A549 (cell line): ENCODE measurements around the gene TMEM185B. TPM values are rescaled to one million over a fixed set of nuclear protein-coding genes. Genes with fewer than 3 reads are reported as not detected.

Source experiments
- ATAC-seq, 2 experiments: fragments of 200-7000 bp in 1 of 2; fragments of >200 bp in 1 of 2; cut with Nextera tagmentation in 1 of 2; cut with Tn5 transposase in 1 of 2; 3 replicates each; pipeline versions ENCODE4 v1.8.0 to v1.9.1; 2018 to 2020; ENCODE audit warnings: mild to moderate bottlenecking in 1 of 2, moderate library complexity in 1 of 2
- CTCF ChIA-PET: fragments of 300-600 bp; sonication (Branson Sonifier 250); formaldehyde crosslinking; extraction: SDS; loops from one replicate; lab custom pipeline; 2021; ENCODE audit warnings: antibody characterized with exemption, inconsistent platforms; lab: Yijun Ruan, JAX
- POLR2A ChIA-PET: fragments of 350-600 bp; formaldehyde crosslinking; extraction: SDS; loops from one replicate; lab custom pipeline; 2021; ENCODE audit warnings: antibody characterized with exemption, inconsistent platforms; lab: Yijun Ruan, JAX
- DNase-seq, 2 experiments: peaks; one replicate each; pipeline versions ENCODE4 v3.0.0 to v3.0.0-alpha.2; 2011 to 2016; ENCODE audit warnings: low read depth in 1 of 2, low spot score in 1 of 2
- FAIRE-seq: peaks from 2 replicates; lab custom pipeline; 2011; peaks lifted over from hg19 to GRCh38; lab: Jason Lieb, UNC
- H3K27ac ChIP-seq, 2 experiments: fragments of >200 bp; sonication (Bioruptor Twin); formaldehyde crosslinking; 3 replicates each; pipeline ENCODE4 v1.5.1; 2016 to 2017
- H3K4me1 ChIP-seq: fragments of >200 bp; sonication (Bioruptor Twin); formaldehyde crosslinking; 3 replicates; pipeline ENCODE4 v1.6.1; 2016
- H3K4me2 ChIP-seq: fragments of >200 bp; sonication (Bioruptor Twin); formaldehyde crosslinking; 3 replicates; pipeline ENCODE4 v1.6.1; 2016
- H3K4me3 ChIP-seq: fragments of >200 bp; sonication (Bioruptor Twin); formaldehyde crosslinking; 3 replicates; pipeline ENCODE4 v1.5.1; 2016
- H3K9me3 ChIP-seq: fragments of >200 bp; sonication (Bioruptor Twin); formaldehyde crosslinking; 3 replicates; pipeline ENCODE4 v1.6.1; 2016
- CBX8 ChIP-seq: fragments of 200-600 bp; sonication (generic); IDR thresholded peaks from 2 replicates; pipeline ENCODE4 v1.6.1; 2016
- CEBPB ChIP-seq, 2 experiments: fragments of >200 bp in 1 of 2; sonication (Bioruptor Twin) in 1 of 2; formaldehyde crosslinking in 1 of 2; IDR thresholded peaks; 2 replicates each; pipeline ENCODE4 v1.6.1; 2012 to 2016
- CHD2 ChIP-seq: fragments of 150-350 bp; IDR thresholded peaks from 2 replicates; pipeline ENCODE4 v1.6.1; 2014; ENCODE audit warnings: low read length; ENCODE audit not compliant: partially characterized antibody
- CTCF ChIP-seq: fragments of >200 bp; sonication (Bioruptor Twin); formaldehyde crosslinking; IDR thresholded peaks from 3 replicates; pipeline ENCODE4 v1.5.1; 2016
- E2F6 ChIP-seq: IDR thresholded peaks from 2 replicates; pipeline ENCODE4 v1.6.1; 2012; ENCODE audit warnings: low read depth, borderline replicate concordance
- EHF ChIP-seq: fragments of 250-450 bp; sonication (Bioruptor Pico); IDR thresholded peaks from 2 replicates; pipeline ENCODE4 v1.5.0; 2020; ENCODE audit warnings: mild to moderate bottlenecking
- EHMT2 ChIP-seq: fragments of 200-600 bp; sonication (generic); IDR thresholded peaks from 2 replicates; pipeline ENCODE4 v1.6.1; 2016; ENCODE audit warnings: antibody characterized with exemption, low read depth, mild to moderate bottlenecking, moderate library complexity
- ELK1 ChIP-seq: fragments of 150-350 bp; IDR thresholded peaks from 2 replicates; pipeline ENCODE4 v1.6.1; 2014; ENCODE audit warnings: low read depth, mild to moderate bottlenecking, low read length
- ESRRA ChIP-seq: fragments of 150-350 bp; IDR thresholded peaks from 2 replicates; pipeline ENCODE4 v1.6.1; 2014; ENCODE audit warnings: mild to moderate bottlenecking, low read length, borderline replicate concordance
- FOSL2 ChIP-seq, 2 experiments: fragments of 450-650 bp in 1 of 2; fragments of >200 bp in 1 of 2; sonication (Bioruptor Twin) in 1 of 2; formaldehyde crosslinking; IDR thresholded peaks; 2 replicates each; pipeline versions ENCODE4 v1.5.0 to v1.6.1; 2016 to 2020; ENCODE audit warnings: mild to moderate bottlenecking in 1 of 2, moderate library complexity in 1 of 2
- FOXS1 ChIP-seq: fragments of 250-450 bp; sonication (Bioruptor Pico); IDR thresholded peaks from 2 replicates; pipeline ENCODE4 v1.5.0; 2020; ENCODE audit warnings: mild to moderate bottlenecking, moderate library complexity
- HDAC2 ChIP-seq: fragments of 200-600 bp; sonication (generic); IDR thresholded peaks from 2 replicates; pipeline ENCODE4 v1.6.1; 2016
- HMGXB4 ChIP-seq: fragments of 250-450 bp; sonication (Bioruptor Pico); IDR thresholded peaks from 2 replicates; pipeline ENCODE4 v1.5.0; 2021; ENCODE audit warnings: mild to moderate bottlenecking, moderate library complexity, borderline replicate concordance
- HOXA7 ChIP-seq: fragments of 250-450 bp; sonication (Bioruptor Pico); IDR thresholded peaks from 2 replicates; pipeline ENCODE4 v1.5.0; 2020; ENCODE audit warnings: mild to moderate bottlenecking, moderate library complexity
- HOXB13 ChIP-seq: fragments of 250-450 bp; sonication (Bioruptor Pico); IDR thresholded peaks from 2 replicates; pipeline ENCODE4 v1.5.0; 2020; ENCODE audit warnings: low read depth, mild to moderate bottlenecking, moderate library complexity
- HOXB5 ChIP-seq: fragments of 250-450 bp; sonication (Bioruptor Pico); IDR thresholded peaks from 2 replicates; pipeline ENCODE4 v1.5.0; 2020; ENCODE audit warnings: mild to moderate bottlenecking, moderate library complexity
- JUN ChIP-seq, 2 experiments: fragments of >200 bp; sonication (Bioruptor Twin); formaldehyde crosslinking; IDR thresholded peaks; 2 replicates in 1 of 2; 3 replicates in 1 of 2; pipeline ENCODE4 v1.6.1; 2016 to 2017
- MAFK ChIP-seq: fragments of 450-650 bp; IDR thresholded peaks from 2 replicates; pipeline ENCODE4 v1.6.1; 2014; ENCODE audit not compliant: partially characterized antibody
- MAX ChIP-seq: IDR thresholded peaks from 2 replicates; pipeline ENCODE4 v1.6.1; 2012
- NR3C1 ChIP-seq: fragments of >200 bp; sonication (Bioruptor Twin); formaldehyde crosslinking; IDR thresholded peaks from 3 replicates; pipeline ENCODE4 v1.6.1; 2017
- PHF8 ChIP-seq: fragments of 200-600 bp; sonication (generic); IDR thresholded peaks from 2 replicates; pipeline ENCODE4 v1.6.1; 2016; ENCODE audit warnings: low read depth, mild to moderate bottlenecking, antibody characterized with exemption, moderate library complexity, borderline replicate concordance
- RAD21 ChIP-seq, 2 experiments: fragments of >200 bp in 1 of 2; sonication (Bioruptor Twin) in 1 of 2; formaldehyde crosslinking in 1 of 2; IDR thresholded peaks in 1 of 2; conservative IDR thresholded peaks in 1 of 2; 2 replicates in 1 of 2; 3 replicates in 1 of 2; pipeline ENCODE4 v1.6.1; 2012 to 2018; ENCODE audit warnings: inconsistent platforms in 1 of 2
- SMC3 ChIP-seq: fragments of >200 bp; sonication (Bioruptor Twin); formaldehyde crosslinking; IDR thresholded peaks from 3 replicates; pipeline ENCODE4 v1.6.1; 2018; ENCODE audit warnings: inconsistent platforms
- TFCP2L1 ChIP-seq: fragments of 250-450 bp; sonication (Bioruptor Pico); IDR thresholded peaks from 2 replicates; pipeline ENCODE4 v1.5.0; 2021; ENCODE audit warnings: mild to moderate bottlenecking
- TP53 ChIP-seq: fragments of 250-450 bp; sonication (Bioruptor Pico); IDR thresholded peaks from 2 replicates; pipeline ENCODE4 v1.5.0; 2021; ENCODE audit warnings: mild to moderate bottlenecking, moderate library complexity
- USF2 ChIP-seq: fragments of 450-650 bp; IDR thresholded peaks from 2 replicates; pipeline ENCODE4 v1.6.1; 2014; ENCODE audit warnings: antibody characterized with exemption
- ZSCAN20 ChIP-seq: fragments of 250-450 bp; sonication (Bioruptor Pico); IDR thresholded peaks from 2 replicates; pipeline ENCODE4 v1.8.0; 2022; ENCODE audit warnings: mild to moderate bottlenecking, moderate library complexity
- WGBS: methylation state at CpG from one replicate; pipeline ENCODE4 v1.1.6; 2017; ENCODE audit errors: missing lambda C conversion rate; 5-methylcytosine and 5-hydroxymethylcytosine counted together
- polyA plus RNA-seq, 4 experiments: library from polyadenylated mRNA; depleted of rRNA in 3 of 4; stranded (reverse); fragments of >200 nt; fragmentation: RNase III in 1 of 4; extraction: RNeasy Plus Mini Kit Qiagen cat#74134 plus additional on column Dnase treatment in 1 of 4; gene quantifications; 2 replicates in 3 of 4; 3 replicates in 1 of 4; pipeline ENCODE4 v1.2.3, GENCODE V29; 2011 to 2017

TMEM185B gene
- polyA plus RNA-seq, 2 of the 4 experiments (the other 2 are of a cell fraction): 30.3 to 41.8 TPM

GRCh38 chr2:120243875-120244553, 20.8 kb upstream of the TMEM185B start:
- ATAC-seq: no peak
- DNase-seq: no peak
- Histone ChIP-seq H3K4me3 (no peak overlapping the region), H3K27ac (no peak overlapping the region), H3K4me2 (no peak overlapping the region), H3K4me1 (peaks cover 36% of the 10 kb centered on the region), H3K9me3 (no peaks in the 10 kb centered on the region)
- no peak for FAIRE-seq
- ChIA-PET CTCF (interaction anchor here (1.2 kb wide), 2 partner anchors 18 to 69 kb away, joined by 3 to 4 read pairs; no protein-coding TSS in a partner anchor), POLR2A (no interaction called here)
- TF ChIP-seq EHMT2: no peak
- TF ChIP-seq HMGXB4: no peak
- no peak for TF ChIP-seq FOSL2 (IDR thresholded peaks at IDR 0.05)
- TF ChIP-seq FOSL2 (CRISPR knock-in tag; IDR thresholded peaks at IDR 0.05): no peak
- no peak for TF ChIP-seq USF2
- no peak for TF ChIP-seq HOXA7
- TF ChIP-seq CEBPB (IDR thresholded peaks at IDR 0.05): no peak
- no peak for TF ChIP-seq MAFK
- no peak for TF ChIP-seq MAX
- no peak for TF ChIP-seq EHF (CRISPR knock-in tag)
- no peak for TF ChIP-seq JUN (IDR thresholded peaks at IDR 0.05)
- TF ChIP-seq SMC3: no peak
- no peak for TF ChIP-seq RAD21 (conservative IDR thresholded peaks at IDR 0.05 in 1 of 2, IDR thresholded peaks at IDR 0.05 in 1 of 2)
- no peak for TF ChIP-seq E2F6
- no peak for TF ChIP-seq PHF8
- no peak for TF ChIP-seq ESRRA
- no peak for TF ChIP-seq TP53
- no peak for TF ChIP-seq ZSCAN20 (CRISPR knock-in tag)
- no peak for TF ChIP-seq ELK1
- WGBS: 92% methylated on average over 7 of the region's 9 CpGs

GRCh38 chr2:120243211-120243610, 20.0 kb upstream of the TMEM185B start:
- WGBS: 61% methylated on average over 3 of the region's 3 CpGs
- Histone ChIP-seq H3K27ac (peak overlapping the region in 1 of 2 experiments; percentile 59; a peak in 3 of 6 replicates), H3K4me3 (no peak overlapping the region), H3K4me1 (peaks cover 44% of the 10 kb centered on the region), H3K9me3 (no peaks in the 10 kb centered on the region), H3K4me2 (no peak overlapping the region)
- ChIA-PET POLR2A (no interaction called here), CTCF (interaction anchor here (1.0 kb wide), 1 partner anchor 19 kb away, joined by 4 read pairs; no protein-coding TSS in a partner anchor)
- no peak for DNase-seq
- no peak for ATAC-seq
- no peak for FAIRE-seq
- TF ChIP-seq FOSL2 (IDR thresholded peaks at IDR 0.05): no peak
- TF ChIP-seq FOSL2 (CRISPR knock-in tag; IDR thresholded peaks at IDR 0.05): no peak
- TF ChIP-seq CBX8: no peak
- no peak for TF ChIP-seq TFCP2L1 (CRISPR knock-in tag)
- no peak for TF ChIP-seq ESRRA
- no peak for TF ChIP-seq CHD2
- no peak for TF ChIP-seq ELK1
- no peak for TF ChIP-seq HOXB13
- TF ChIP-seq FOXS1 (CRISPR knock-in tag): no peak
- TF ChIP-seq MAX: no peak
- no peak for TF ChIP-seq ZSCAN20 (CRISPR knock-in tag)
- TF ChIP-seq NR3C1: no peak
- TF ChIP-seq E2F6: no peak
- TF ChIP-seq HDAC2: no peak
- TF ChIP-seq HOXB5 (CRISPR knock-in tag): no peak
- no peak for TF ChIP-seq RAD21 (conservative IDR thresholded peaks at IDR 0.05 in 1 of 2, IDR thresholded peaks at IDR 0.05 in 1 of 2)
- no peak for TF ChIP-seq CTCF
